Measurements from ENCODE around the gene SLC7A14.

DNA sequence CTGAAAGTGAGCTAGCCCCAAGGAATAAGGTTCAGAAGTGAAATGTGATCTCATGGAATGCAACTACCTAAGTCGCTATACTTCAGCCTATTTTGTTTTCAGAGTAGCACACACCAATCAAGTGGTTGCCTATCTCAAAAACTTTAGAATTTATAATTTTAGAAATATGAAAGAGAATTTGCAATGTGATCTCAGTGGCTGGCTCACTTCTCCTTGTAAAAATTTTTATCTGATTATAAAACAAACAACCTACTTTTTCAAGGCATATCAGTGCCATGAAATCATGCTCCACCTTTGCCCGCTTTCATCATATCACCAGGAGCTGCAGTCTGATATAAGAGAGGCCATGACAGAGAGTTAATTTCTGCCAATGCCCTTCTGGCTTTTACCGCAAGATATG lies 119.9 kb downstream of the SLC7A14 start:
- TF ChIP-seq POLR2AphosphoS5 (IDR thresholded peaks at IDR 0.05; ENCODE audit: borderline replicate concordance, low read depth, low read length) (no peak), EZH2 (IDR thresholded peaks at IDR 0.05) (no peak), FOXP2 (optimal IDR thresholded peaks at IDR 0.05; ENCODE audit: control extremely low read depth, extremely low read length, insufficient read depth) (no peak)
